Endothelial cell (in vitro differentiated cells): ENCODE results near the gene SLC26A8. TPM values are rescaled to one million over a fixed set of nuclear protein-coding genes. Genes with fewer than 3 reads are reported as not detected.
A peak's percentile ranks its signal among the peaks of the same experiment; 100 is the strongest.

Experiments
- DNase-seq: peaks from one replicate; pipeline ENCODE4 v3.0.0; 2021; ENCODE audit warnings: low spot score
- H3K27ac Mint-ChIP-seq: one replicate; pipeline ENCODE4 v1.8.0; 2021; ENCODE audit warnings: mixed read lengths, inconsistent platforms; ENCODE audit not compliant: unreplicated experiment
- H3K27me3 Mint-ChIP-seq: one replicate; pipeline ENCODE4 v1.8.0; 2021; ENCODE audit warnings: mild to moderate bottlenecking, moderate library complexity, mixed read lengths, inconsistent platforms; ENCODE audit not compliant: unreplicated experiment
- H3K36me3 Mint-ChIP-seq: one replicate; pipeline ENCODE4 v1.8.0; 2021; ENCODE audit warnings: mild to moderate bottlenecking, low read depth, mixed read lengths, inconsistent platforms; ENCODE audit not compliant: unreplicated experiment
- H3K4me1 Mint-ChIP-seq: one replicate; pipeline ENCODE4 v1.8.0; 2021; ENCODE audit warnings: mild to moderate bottlenecking, mixed read lengths, inconsistent platforms; ENCODE audit not compliant: unreplicated experiment
- H3K4me3 Mint-ChIP-seq: one replicate; pipeline ENCODE4 v1.8.0; 2021; ENCODE audit warnings: mild to moderate bottlenecking, mixed read lengths, inconsistent platforms; ENCODE audit not compliant: unreplicated experiment
- H3K9me3 Mint-ChIP-seq: one replicate; pipeline ENCODE4 v1.8.0; 2021; ENCODE audit warnings: mixed read lengths, inconsistent platforms; ENCODE audit not compliant: unreplicated experiment
- CTCF ChIP-seq: fragments of 200-600 bp; sonication (generic); IDR thresholded peaks from one replicate; pipeline ENCODE4 v1.5.0; 2021; ENCODE audit warnings: antibody characterized with exemption; ENCODE audit not compliant: unreplicated experiment
- total RNA-seq: library from RNA; stranded (reverse); fragmentation: NEBNext Ultra II Directional; extraction: Animal tissue kit (Norgen Biotek cat#: 25700); gene quantifications from one replicate; pipeline ENCODE4 v1.2.1, GENCODE V29; 2021; ENCODE audit not compliant: unreplicated experiment

The SLC26A8 gene
- total RNA-seq, 1 donor from 2014 or later = 0.97 TPM

GRCh38 chr6:36040958-36041357, 16.5 kb upstream of the SLC26A8 start:
- Mint-ChIP-seq H3K4me3 (no peak overlapping the region), H3K27ac (no peak overlapping the region)

DNA sequence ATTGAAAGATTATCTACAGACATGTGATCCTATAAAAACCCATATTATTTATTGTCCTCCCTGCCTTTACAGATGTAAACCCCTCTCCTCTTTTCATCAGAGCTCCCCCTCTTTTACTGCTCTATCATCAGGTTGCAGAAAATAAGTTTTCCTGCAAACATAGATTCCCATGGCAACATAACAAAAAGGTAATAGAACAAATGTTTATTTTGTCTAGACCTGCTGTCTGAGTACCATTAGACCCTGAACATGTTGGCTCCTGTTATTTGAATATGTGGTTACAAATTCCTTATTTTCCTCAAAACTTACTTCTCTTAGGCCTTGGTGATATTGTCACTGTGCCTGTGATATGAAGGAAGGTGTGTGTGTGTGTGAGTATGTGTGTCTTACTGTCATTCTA, 14.7 kb upstream of the SLC26A8 start:
- H3K27ac Mint-ChIP-seq = peak overlapping the region; percentile 73

More at GRCh38 chr6:36040958-36041357, 16.5 kb upstream of the SLC26A8 start:
- Mint-ChIP-seq H3K4me1 (peaks cover 20% of the 10 kb centered on the region), H3K9me3 (no peaks in the 10 kb centered on the region), H3K27me3 (no peaks in the 10 kb centered on the region), H3K36me3 (peaks cover 3% of the 10 kb centered on the region)
- TF ChIP-seq CTCF = no peak
- DNase-seq = no peak

DNA sequence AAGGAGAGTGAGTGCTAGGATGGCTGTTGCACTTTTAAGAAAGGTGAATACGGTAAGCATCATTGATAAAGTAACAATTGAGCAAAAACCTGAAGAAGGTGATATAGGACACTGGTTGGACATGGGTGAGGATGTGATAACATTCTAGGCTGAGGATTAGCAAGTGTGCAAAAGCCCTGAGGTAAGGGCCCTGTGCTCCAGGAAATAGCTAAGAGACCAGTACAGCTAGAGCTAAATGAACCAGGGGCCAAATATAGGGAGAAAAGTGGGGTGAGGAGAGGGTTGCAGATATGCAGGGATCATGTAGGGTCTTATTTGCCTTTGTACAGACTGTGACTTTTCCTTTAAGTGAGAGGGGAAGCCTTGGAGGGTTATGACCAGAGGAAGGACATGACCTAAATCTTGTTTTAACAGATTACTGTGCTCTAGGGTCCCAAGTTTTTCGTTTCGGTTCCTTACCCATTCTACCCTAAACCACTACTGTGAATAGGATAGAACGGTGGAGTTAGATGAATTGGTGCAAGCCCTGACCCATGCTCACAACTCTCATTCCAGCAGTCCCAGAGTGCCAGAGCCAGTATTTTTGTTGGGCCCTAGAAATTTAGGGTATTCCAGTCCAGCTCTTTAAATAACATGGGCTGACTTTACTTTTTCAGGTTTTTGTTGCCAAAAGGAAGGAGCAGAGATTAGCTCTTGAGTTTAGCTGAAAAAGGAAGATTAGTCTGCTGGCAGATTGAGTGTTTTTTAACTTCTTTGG, 13.9 kb upstream of the SLC26A8 start:
- Mint-ChIP-seq H3K36me3 (peaks cover 3% of the 10 kb centered on the region), H3K27ac (peak overlapping the region; percentile 73), H3K9me3 (no peaks in the 10 kb centered on the region), H3K4me3 (no peak overlapping the region), H3K27me3 (no peaks in the 10 kb centered on the region), H3K4me1 (peaks cover 31% of the 10 kb centered on the region)
- TF ChIP-seq CTCF = no peak
- no peak for DNase-seq

More for the DNA sequence above, 14.7 kb upstream of the SLC26A8 start:
- H3K27me3 Mint-ChIP-seq = no peaks in the 10 kb centered on the region
- TF ChIP-seq CTCF = no peak
- peaks cover 3% of the 10 kb centered on the region for H3K36me3 Mint-ChIP-seq
- peaks cover 23% of the 10 kb centered on the region for H3K4me1 Mint-ChIP-seq
- no peak for DNase-seq
- H3K9me3 Mint-ChIP-seq = no peaks in the 10 kb centered on the region
- no peak overlapping the region for H3K4me3 Mint-ChIP-seq

DNA sequence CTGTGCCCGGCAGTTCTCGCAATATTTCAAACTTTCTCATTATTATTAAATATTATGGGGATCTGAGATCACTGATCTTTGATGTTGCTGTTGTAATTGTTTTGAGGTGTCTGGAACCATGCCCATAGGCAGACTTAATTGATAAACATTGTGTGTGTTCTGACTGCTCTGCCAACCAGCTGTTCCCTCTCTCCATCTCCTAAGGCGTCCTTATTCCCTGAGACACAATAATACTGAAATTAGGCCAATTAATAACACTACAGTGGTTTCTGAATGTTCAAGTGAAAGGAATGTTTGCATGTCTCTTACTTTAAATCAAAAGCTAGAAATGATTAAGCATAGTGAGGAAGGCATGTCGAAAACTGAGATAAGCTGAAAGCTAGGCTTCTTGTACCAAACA, 10.8 kb upstream of the SLC26A8 start:
- no peaks in the 10 kb centered on the region for H3K27me3 Mint-ChIP-seq
- no peak overlapping the region for H3K27ac Mint-ChIP-seq
- no peak for DNase-seq

More for the DNA sequence above, 10.8 kb upstream of the SLC26A8 start:
- peaks cover 3% of the 10 kb centered on the region for H3K36me3 Mint-ChIP-seq
- H3K9me3 Mint-ChIP-seq = no peaks in the 10 kb centered on the region
- H3K4me1 Mint-ChIP-seq = peaks cover 50% of the 10 kb centered on the region
- TF ChIP-seq CTCF = no peak
- no peak overlapping the region for H3K4me3 Mint-ChIP-seq
